ENCODE measurements around the gene MRPL23. TPM values are rescaled to one million over a fixed set of nuclear protein-coding genes. Genes with fewer than 3 reads are reported as not detected.

Gene MRPL23
- polyA plus RNA-seq, 1 donor = 70.2 TPM

DNA sequence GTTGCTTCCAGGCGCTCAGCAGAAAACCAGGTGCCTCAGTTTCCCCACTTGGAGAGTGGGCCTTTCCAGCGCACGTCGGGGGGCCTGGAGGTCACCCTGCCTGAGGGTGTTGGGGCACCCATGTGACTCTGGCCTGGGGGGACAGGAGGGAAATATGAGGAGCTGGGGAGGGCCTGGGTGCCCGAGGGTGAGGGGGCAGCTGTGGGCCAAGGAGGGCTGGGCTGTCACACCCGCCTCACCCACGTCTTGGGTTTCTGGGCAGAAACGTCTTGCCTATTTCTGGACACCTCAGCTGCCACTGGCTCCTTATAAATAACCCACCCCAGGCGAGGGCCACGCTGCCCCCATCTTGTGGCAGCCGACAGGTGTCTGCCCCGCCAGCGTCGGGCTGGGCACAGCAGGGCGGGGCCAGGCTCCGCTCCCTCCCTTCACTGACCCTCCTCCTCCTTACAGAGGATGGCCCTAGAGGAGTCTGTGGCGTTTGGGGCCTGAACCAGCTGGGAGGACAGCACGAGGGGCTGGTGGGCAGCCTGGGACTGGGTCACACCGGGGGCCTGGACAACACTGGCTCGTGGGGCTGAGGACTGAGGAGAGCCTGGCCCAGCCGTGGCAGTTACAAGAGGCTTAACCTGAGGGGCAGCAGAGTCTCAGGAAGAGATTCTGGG, 26.1 kb upstream of the MRPL23 start:
- no peaks in the 10 kb centered on the region for H3K9me3 ChIP-seq (ENCODE audit: control insufficient read depth, low read depth, low read length)
- no CpG with 5 or more reads among the region's 21 CpGs for WGBS (ENCODE audit: insufficient coverage, low lambda C conversion rate)
- no peaks in the 10 kb centered on the region for H3K27me3 ChIP-seq (ENCODE audit: control insufficient read depth, insufficient read depth, low read length)
- no peak for DNase-seq
- H3K27ac ChIP-seq (ENCODE audit: low read length) = no peak overlapping the region
- no peaks in the 10 kb centered on the region for H3K36me3 ChIP-seq (ENCODE audit: control insufficient read depth, insufficient read depth, low read length)
- no peaks in the 10 kb centered on the region for H3K4me1 ChIP-seq (ENCODE audit: control insufficient read depth, insufficient read depth, low read length)
- no peak overlapping the region for H3K4me3 ChIP-seq (ENCODE audit: low read length)

DNA sequence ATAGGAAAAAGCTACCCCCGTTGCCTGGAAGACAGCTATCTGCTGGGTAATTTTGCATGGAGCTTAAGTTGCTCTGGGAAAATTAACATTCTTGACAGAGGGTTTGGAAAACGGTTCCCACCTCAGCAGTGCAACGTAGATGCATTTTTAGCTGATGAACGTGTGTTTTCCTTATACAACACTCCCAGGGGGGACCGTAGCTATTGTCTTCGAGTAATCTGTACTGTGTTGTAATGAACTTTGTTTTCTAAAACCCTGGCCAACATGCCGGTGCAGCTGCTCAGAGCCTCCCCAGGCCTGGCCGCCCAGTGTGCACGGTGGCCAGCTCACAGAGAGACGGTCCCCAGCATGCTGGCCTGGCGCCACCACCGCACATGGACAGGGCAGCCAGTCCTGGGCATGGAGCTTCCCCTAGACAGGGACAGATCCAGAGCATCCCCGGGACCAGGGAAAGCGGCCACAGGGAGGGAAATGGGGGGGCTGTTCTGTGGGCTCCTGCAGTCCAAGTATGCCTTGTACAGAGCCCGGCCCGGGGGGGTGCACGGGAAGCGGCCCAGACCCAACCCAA, 25.5 kb upstream of the MRPL23 start:
- Histone ChIP-seq H3K36me3 (ENCODE audit: control insufficient read depth, insufficient read depth, low read length) (no peaks in the 10 kb centered on the region), H3K9me3 (ENCODE audit: control insufficient read depth, low read depth, low read length) (no peaks in the 10 kb centered on the region), H3K27ac (ENCODE audit: low read length) (no peak overlapping the region), H3K27me3 (ENCODE audit: control insufficient read depth, insufficient read depth, low read length) (no peaks in the 10 kb centered on the region), H3K4me3 (ENCODE audit: low read length) (no peak overlapping the region), H3K4me1 (ENCODE audit: control insufficient read depth, insufficient read depth, low read length) (no peaks in the 10 kb centered on the region)
- peak in 1 of 2 donors; percentile 24 for DNase-seq
- no CpG with 5 or more reads among the region's 18 CpGs for WGBS (ENCODE audit: insufficient coverage, low lambda C conversion rate)

DNA sequence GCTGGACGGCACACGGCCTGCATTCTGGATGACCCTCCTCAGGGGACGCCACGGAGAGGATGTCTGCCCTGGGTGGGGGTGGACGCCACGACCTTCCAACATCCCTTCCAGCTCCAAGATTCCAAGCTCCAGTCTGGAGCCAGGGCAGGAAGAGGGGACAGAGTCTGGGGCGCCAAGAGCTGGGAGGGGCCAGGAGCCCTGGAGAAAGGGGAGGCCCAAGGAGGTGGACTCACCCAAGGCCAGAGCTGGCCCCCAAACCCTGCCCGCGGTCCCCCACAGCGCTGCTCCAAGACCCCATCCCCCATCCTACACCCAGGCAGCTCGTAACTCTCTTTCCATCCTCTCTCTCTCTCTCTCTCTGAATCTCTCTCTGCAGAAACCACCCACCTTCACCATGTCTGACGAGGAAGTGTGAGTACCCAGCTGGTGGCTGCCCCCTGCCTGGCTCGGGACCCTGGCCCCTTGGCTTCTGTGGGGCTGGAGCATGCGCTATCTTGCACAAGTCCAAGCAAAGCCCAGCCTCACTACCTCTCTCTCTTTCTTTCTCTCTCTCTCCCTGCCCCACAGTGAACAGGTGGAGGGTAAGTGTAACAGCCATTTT, 24.6 kb upstream of the MRPL23 start:
- Histone ChIP-seq H3K36me3 (ENCODE audit: control insufficient read depth, insufficient read depth, low read length) (no peaks in the 10 kb centered on the region), H3K27me3 (ENCODE audit: control insufficient read depth, insufficient read depth, low read length) (no peaks in the 10 kb centered on the region), H3K9me3 (ENCODE audit: control insufficient read depth, low read depth, low read length) (no peaks in the 10 kb centered on the region), H3K4me1 (ENCODE audit: control insufficient read depth, insufficient read depth, low read length) (peaks cover 6% of the 10 kb centered on the region), H3K4me3 (ENCODE audit: low read length) (no peak overlapping the region), H3K27ac (ENCODE audit: low read length) (no peak overlapping the region)
- DNase-seq = no peak
- no CpG with 5 or more reads among the region's 14 CpGs for WGBS (ENCODE audit: insufficient coverage, low lambda C conversion rate)

DNA sequence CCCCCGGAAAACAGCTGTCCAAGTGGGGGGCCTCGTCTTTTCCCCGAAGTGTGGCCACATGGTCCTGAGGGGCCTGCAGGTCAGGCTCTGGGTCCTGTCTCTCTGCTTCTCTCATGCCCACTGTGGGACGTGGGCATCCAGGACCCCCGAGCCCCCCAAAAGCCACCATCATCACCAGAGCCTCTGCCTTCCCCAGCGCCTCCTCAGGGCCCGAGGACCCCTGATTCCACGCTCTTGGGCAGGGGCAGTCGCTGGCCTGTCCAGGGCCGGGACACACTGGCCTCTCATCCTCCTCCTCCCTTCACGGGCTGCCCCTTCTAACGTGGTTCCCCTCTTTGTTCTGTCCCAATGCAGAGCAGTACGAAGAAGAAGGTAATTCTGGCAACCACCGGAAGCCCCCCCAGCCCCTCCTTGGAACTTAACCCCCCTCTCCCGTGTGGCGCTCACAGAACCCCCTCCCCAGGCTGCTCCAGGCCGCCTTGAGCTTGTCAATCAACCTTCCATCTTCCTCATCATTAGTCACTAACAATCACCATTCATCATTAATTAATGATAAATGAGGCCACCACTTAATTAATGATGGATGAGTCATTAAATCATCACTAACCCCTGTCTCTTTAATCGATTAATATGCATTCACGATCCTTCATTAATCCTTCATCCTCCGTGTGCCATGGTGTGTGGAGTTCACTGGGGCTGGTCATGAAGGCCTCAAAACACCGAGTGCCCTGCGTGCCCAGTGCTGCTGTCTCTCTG, 23.8 kb upstream of the MRPL23 start:
- 80% methylated on average over 1 of the region's 22 CpGs for WGBS (ENCODE audit: insufficient coverage, low lambda C conversion rate)

DNA sequence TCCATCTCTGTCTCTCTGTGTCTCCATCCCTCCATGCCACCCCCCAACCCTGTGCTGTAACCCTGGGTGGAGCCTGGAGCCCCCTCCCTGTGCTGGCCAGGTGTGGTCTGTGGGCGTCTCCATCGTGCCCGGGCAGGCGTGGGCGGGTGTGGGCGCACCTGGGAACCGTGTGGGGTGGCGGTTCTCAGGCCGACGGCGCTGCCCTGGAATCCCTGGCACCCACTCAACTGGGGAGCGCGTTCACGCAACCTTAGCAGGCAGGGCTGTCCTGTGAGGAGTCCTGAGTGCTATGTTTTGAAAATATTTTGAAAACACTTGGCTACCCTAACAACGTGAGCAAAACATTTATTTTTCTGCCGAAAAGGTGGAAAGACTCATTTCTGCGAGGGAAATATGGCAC, 23.0 kb upstream of the MRPL23 start:
- 70% methylated on average over 3 of the region's 17 CpGs for WGBS (ENCODE audit: insufficient coverage, low lambda C conversion rate)
- no peaks in the 10 kb centered on the region for H3K36me3 ChIP-seq (ENCODE audit: control insufficient read depth, insufficient read depth, low read length)
- peaks cover 6% of the 10 kb centered on the region for H3K4me1 ChIP-seq (ENCODE audit: control insufficient read depth, insufficient read depth, low read length)
- no peak overlapping the region for H3K4me3 ChIP-seq (ENCODE audit: low read length)
- no peak for DNase-seq
- H3K27ac ChIP-seq (ENCODE audit: low read length) = no peak overlapping the region
- H3K27me3 ChIP-seq (ENCODE audit: control insufficient read depth, insufficient read depth, low read length) = no peaks in the 10 kb centered on the region
- no peaks in the 10 kb centered on the region for H3K9me3 ChIP-seq (ENCODE audit: control insufficient read depth, low read depth, low read length)

More for the DNA sequence above, 23.8 kb upstream of the MRPL23 start:
- no peaks in the 10 kb centered on the region for H3K27me3 ChIP-seq (ENCODE audit: control insufficient read depth, insufficient read depth, low read length)
- no peaks in the 10 kb centered on the region for H3K36me3 ChIP-seq (ENCODE audit: control insufficient read depth, insufficient read depth, low read length)
- H3K27ac ChIP-seq (ENCODE audit: low read length) = no peak overlapping the region
- H3K4me3 ChIP-seq (ENCODE audit: low read length) = no peak overlapping the region
- no peak for DNase-seq
- no peaks in the 10 kb centered on the region for H3K9me3 ChIP-seq (ENCODE audit: control insufficient read depth, low read depth, low read length)
- H3K4me1 ChIP-seq (ENCODE audit: control insufficient read depth, insufficient read depth, low read length) = peaks cover 6% of the 10 kb centered on the region

DNA sequence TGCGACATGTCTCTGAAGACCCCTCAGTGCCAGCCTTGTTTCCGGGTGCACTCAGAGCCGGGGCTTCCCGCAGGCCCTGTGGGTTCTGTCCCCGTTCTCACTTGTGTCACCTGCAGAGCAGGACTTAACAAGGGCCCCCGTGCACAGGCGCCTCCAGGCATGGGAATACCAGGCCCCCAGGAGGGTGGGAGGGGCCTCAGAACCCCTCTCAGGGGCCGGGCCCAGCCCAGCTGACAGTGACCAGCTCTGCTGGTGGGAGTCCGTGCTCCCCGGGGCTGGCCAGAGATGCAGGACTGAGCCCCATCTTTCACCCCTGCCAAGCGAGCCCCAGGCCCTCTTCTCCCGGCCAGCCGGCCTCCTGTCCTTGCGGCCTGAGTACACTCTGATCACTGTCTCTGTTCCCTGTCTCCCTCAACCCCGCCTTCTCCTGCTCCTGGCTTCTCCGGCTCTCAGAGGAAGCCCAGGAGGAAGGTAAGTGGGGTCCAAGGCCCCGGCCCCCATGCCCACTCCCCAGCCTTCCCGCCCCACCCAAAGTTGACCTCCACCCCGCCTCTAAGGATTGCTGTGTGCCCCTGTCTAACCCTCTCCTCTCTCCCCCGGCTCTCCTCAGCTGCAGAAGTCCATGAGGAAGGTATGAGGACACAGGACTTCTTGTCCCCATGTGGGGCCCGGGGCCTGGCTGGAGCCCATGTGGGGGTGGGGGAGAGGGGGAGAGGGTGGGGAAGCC, 22.3 kb upstream of the MRPL23 start:
- DNase-seq = no peak
- Histone ChIP-seq H3K36me3 (ENCODE audit: control insufficient read depth, insufficient read depth, low read length) (no peaks in the 10 kb centered on the region), H3K4me1 (ENCODE audit: control insufficient read depth, insufficient read depth, low read length) (peaks cover 6% of the 10 kb centered on the region), H3K27ac (ENCODE audit: low read length) (no peak overlapping the region), H3K9me3 (ENCODE audit: control insufficient read depth, low read depth, low read length) (no peaks in the 10 kb centered on the region), H3K4me3 (ENCODE audit: low read length) (no peak overlapping the region), H3K27me3 (ENCODE audit: control insufficient read depth, insufficient read depth, low read length) (no peaks in the 10 kb centered on the region)
- WGBS (ENCODE audit: insufficient coverage, low lambda C conversion rate) = no CpG with 5 or more reads among the region's 21 CpGs

DNA sequence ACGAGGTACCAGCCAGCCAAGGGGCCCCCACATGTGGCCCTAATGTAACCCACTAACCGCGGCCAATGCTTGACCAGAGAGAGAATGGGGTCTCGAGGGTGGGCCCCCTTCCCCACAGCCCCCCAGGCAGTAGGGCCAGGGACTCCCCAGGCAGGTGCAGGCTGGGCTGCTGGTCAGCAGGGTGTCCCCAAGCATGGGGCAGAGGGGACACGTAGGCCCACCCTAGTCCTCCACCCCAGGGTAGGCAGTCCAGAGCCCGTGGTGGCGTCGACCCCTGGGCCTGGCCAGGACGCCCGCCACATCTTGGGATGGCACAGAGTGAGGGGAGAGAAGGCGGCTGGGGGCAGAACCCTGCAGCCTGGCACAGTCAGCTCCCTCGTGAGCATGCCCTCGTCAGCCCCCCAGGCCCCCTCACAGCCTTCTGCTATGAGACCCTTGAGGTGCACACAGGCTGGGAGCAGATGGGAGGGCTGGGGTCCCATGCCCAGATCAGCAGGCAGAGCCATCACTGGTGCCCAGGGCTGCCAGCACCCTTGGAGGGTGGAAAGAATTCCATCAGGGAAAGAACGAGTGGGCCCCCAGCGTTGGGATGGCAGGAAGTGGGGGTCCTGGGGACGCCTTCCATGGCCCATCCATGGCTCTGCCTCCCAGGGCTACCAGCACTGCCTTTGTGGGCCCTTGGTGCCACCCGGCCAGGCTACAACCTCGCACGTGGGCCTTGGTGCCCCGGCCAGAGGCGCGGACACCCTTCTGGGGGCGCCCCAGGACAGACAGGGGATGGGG, 21.6 kb upstream of the MRPL23 start:
- Histone ChIP-seq H3K27ac (ENCODE audit: low read length) (no peak overlapping the region), H3K27me3 (ENCODE audit: control insufficient read depth, insufficient read depth, low read length) (no peaks in the 10 kb centered on the region), H3K4me1 (ENCODE audit: control insufficient read depth, insufficient read depth, low read length) (peaks cover 6% of the 10 kb centered on the region), H3K9me3 (ENCODE audit: control insufficient read depth, low read depth, low read length) (no peaks in the 10 kb centered on the region), H3K4me3 (ENCODE audit: low read length) (no peak overlapping the region), H3K36me3 (ENCODE audit: control insufficient read depth, insufficient read depth, low read length) (no peaks in the 10 kb centered on the region)
- WGBS (ENCODE audit: insufficient coverage, low lambda C conversion rate) = no CpG with 5 or more reads among the region's 23 CpGs
- DNase-seq = no peak

DNA sequence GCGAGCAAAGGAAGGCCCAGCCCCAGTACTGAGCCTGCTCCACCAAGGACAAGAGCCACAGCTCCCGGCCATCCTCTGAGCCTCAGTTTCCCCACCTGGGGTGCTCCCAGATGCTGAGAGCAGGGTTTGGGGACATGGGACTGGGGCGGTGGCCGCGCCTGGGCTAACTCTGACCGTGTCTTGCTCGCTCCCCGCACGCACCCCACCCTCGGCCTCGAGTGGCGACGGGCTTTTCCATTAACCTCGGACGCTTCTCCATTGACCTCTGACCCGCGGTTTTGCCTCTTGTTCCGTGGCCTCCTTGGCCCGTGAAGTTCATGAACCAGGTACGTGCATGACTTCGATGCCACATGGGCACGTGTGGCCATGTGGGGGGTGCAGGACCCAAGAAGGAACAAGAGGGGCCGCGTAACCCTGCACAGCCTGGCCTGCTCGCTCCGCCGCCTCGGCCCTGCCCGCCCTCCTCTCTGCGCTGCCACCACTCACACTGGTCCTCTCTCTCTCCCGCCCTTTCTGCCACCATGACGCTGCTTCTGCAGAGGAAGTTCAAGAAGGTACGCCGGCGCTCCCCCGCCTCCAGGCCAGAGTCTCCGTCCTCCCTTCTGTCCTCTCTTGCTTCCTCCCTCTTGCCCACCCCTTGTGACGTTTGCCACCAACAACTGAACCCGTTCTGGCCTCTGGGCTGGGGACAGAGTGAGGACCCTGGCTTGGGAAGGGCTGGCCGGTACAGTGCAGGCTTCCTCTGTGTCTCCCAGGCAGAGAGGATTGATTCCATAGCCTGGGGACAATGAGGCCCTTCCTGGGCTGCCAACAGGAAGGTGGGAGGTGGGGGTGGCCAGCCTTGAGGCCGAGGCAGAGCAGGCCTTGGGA, 20.7 kb upstream of the MRPL23 start:
- H3K27ac ChIP-seq (ENCODE audit: low read length) = no peak overlapping the region
- WGBS (ENCODE audit: insufficient coverage, low lambda C conversion rate) = 90% methylated on average over 8 of the region's 41 CpGs
- no peaks in the 10 kb centered on the region for H3K27me3 ChIP-seq (ENCODE audit: control insufficient read depth, insufficient read depth, low read length)
- H3K4me3 ChIP-seq (ENCODE audit: low read length) = no peak overlapping the region
- no peaks in the 10 kb centered on the region for H3K36me3 ChIP-seq (ENCODE audit: control insufficient read depth, insufficient read depth, low read length)
- no peak for DNase-seq
- H3K9me3 ChIP-seq (ENCODE audit: control insufficient read depth, low read depth, low read length) = no peaks in the 10 kb centered on the region
- H3K4me1 ChIP-seq (ENCODE audit: control insufficient read depth, insufficient read depth, low read length) = peaks cover 6% of the 10 kb centered on the region

Data from large intestine (tissue), 3 donors.